B cell (primary cell): Measurements from ENCODE around the gene PSMB2. TPM values are rescaled to one million over a fixed set of nuclear protein-coding genes. Genes with fewer than 3 reads are reported as not detected.

Experiments
- ATAC-seq: fragments of 200-7000 bp; cut with Tn5 transposase; one replicate; pipeline ENCODE4 v1.10.0; 2021; ENCODE audit warnings: low read depth, mild to moderate bottlenecking, moderate number of reproducible peaks, moderate library complexity
- CTCF ChIA-PET: fragments of 350-600 bp; sonication (Branson Sonifier 250); formaldehyde crosslinking; loops from one replicate; lab custom pipeline; 2021; ENCODE audit warnings: antibody characterized with exemption, inconsistent platforms; lab: Charles Lee
- POLR2A ChIA-PET: fragments of 350-600 bp; sonication (Branson Sonifier 250); formaldehyde crosslinking; loops from one replicate; lab custom pipeline; 2021; ENCODE audit warnings: antibody characterized with exemption; lab: Charles Lee
- DNase-seq: peaks from one replicate; pipeline ENCODE4 v3.0.0; 2013
- H2AFZ ChIP-seq: 2 replicates; pipeline ENCODE4 v1.6.1; 2012; ENCODE audit warnings: mild to moderate bottlenecking, low read depth, low read length; ENCODE audit not compliant: insufficient read depth, poor library complexity, severe bottlenecking
- H3K27ac ChIP-seq, 2 donors: 1 replicate in 1 of 2; 2 replicates in 1 of 2; pipeline ENCODE4 v1.5.1; 2012 to 2013; ENCODE audit warnings: low read length in 2 of 2, mild to moderate bottlenecking in 2 of 2, moderate library complexity in 1 of 2
- H3K27me3 ChIP-seq, 4 experiments: fragments of 200-600 bp in 1 of 4; sonication (generic) in 1 of 4; replicated peaks in 1 of 4; 1 replicate in 2 of 4; 2 replicates in 2 of 4; pipeline versions ENCODE4 v1.6.1 to v1.7.0; 2013 to 2016; ENCODE audit warnings: low read length in 3 of 4, mild to moderate bottlenecking in 2 of 4, mixed read lengths in 1 of 4, moderate library complexity in 1 of 4; ENCODE audit not compliant: insufficient read depth in 4 of 4, control insufficient read depth in 3 of 4; ENCODE audit errors: control extremely low read depth in 1 of 4
- H3K36me3 ChIP-seq, 2 experiments: replicated peaks in 1 of 2; 1 replicate in 1 of 2; 2 replicates in 1 of 2; pipeline versions ENCODE4 v1.6.1 to v1.7.1; 2013; ENCODE audit warnings: low read length in 1 of 2; ENCODE audit not compliant: insufficient read depth in 2 of 2, control insufficient read depth in 1 of 2; ENCODE audit errors: control extremely low read depth in 1 of 2, extremely low read depth in 1 of 2
- H3K4me1 ChIP-seq, 2 donors: fragments of 200-600 bp in 1 of 2; sonication (generic) in 1 of 2; 1 replicate in 1 of 2; 2 replicates in 1 of 2; pipeline versions ENCODE4 v1.5.1 to v1.6.1; 2013 to 2017; ENCODE audit warnings: low read length in 2 of 2; ENCODE audit not compliant: control insufficient read depth in 2 of 2, insufficient read depth in 2 of 2
- H3K4me2 ChIP-seq: replicated peaks from 2 replicates; pipeline ENCODE3; 2012; ENCODE audit warnings: mild to moderate bottlenecking, low read depth, low read length; ENCODE audit not compliant: poor library complexity, severe bottlenecking
- H3K4me3 ChIP-seq, 5 experiments: fragments of 200-600 bp in 1 of 5; sonication (generic) in 1 of 5; 1 replicate in 3 of 5; 2 replicates in 2 of 5; pipeline versions ENCODE4 v1.5.1 to v1.7.0; 2011 to 2016; ENCODE audit warnings: low read length in 4 of 5, mild to moderate bottlenecking in 4 of 5, low read depth in 2 of 5, control low read depth in 1 of 5, moderate library complexity in 1 of 5; ENCODE audit not compliant: insufficient read depth in 1 of 5; ENCODE audit errors: control extremely low read depth in 1 of 5, extremely low read depth in 1 of 5
- H3K79me2 ChIP-seq: fragments of 200-600 bp; sonication (generic); one replicate; pipeline ENCODE4 v1.6.0; 2016; ENCODE audit warnings: low read length; ENCODE audit not compliant: control insufficient read depth, insufficient read depth
- H3K9ac ChIP-seq: fragments of 200-600 bp; sonication (generic); 2 replicates; pipeline ENCODE4 v1.6.1; 2017; ENCODE audit warnings: mild to moderate bottlenecking, low read length, moderate library complexity
- H3K9me3 ChIP-seq, 3 donors: one replicate each; pipeline versions ENCODE4 v1.6.1 to v1.7.1; 2013; ENCODE audit warnings: low read length in 2 of 3; ENCODE audit not compliant: control insufficient read depth in 2 of 3, insufficient read depth in 1 of 3; ENCODE audit errors: control extremely low read depth in 1 of 3
- H4K20me1 ChIP-seq: 2 replicates; pipeline ENCODE4 v1.6.0; 2012; ENCODE audit warnings: mild to moderate bottlenecking, low read length; ENCODE audit not compliant: insufficient read depth, control insufficient read depth, poor library complexity, severe bottlenecking
- H3K27ac Mint-ChIP-seq: one replicate; pipeline ENCODE4 v1.8.0; 2021; ENCODE audit warnings: mixed read lengths
- H3K27me3 Mint-ChIP-seq: one replicate; pipeline ENCODE4 v1.8.0; 2021; ENCODE audit warnings: mixed read lengths
- H3K4me1 Mint-ChIP-seq: one replicate; pipeline ENCODE4 v1.8.0; 2021; ENCODE audit warnings: mixed read lengths
- H3K4me3 Mint-ChIP-seq: one replicate; pipeline ENCODE4 v1.8.0; 2021; ENCODE audit warnings: mixed read lengths
- H3K9me3 Mint-ChIP-seq: one replicate; pipeline ENCODE4 v1.8.0; 2022; ENCODE audit warnings: mixed read lengths; ENCODE audit not compliant: insufficient read depth
- EZH2 ChIP-seq: IDR thresholded peaks from 2 replicates; pipeline ENCODE4 v1.6.1; 2012; ENCODE audit warnings: borderline replicate concordance, low read depth, mild to moderate bottlenecking, moderate library complexity, low read length; ENCODE audit not compliant: insufficient read depth, poor library complexity, severe bottlenecking
- WGBS: methylation state at CpG from one replicate; pipeline ENCODE4 v1.1.5; 2013; ENCODE audit warnings: missing lambda C conversion rate; ENCODE audit not compliant: insufficient coverage; 5-methylcytosine and 5-hydroxymethylcytosine counted together
- intact Hi-C: fragments of 100-400 bp; cut with micrococcal nuclease; formaldehyde crosslinking; loops from one replicate; pipeline ENCODE4 v1.10.0; 2022
- polyA plus RNA-seq: library from polyadenylated mRNA; depleted of rRNA; stranded (reverse); fragments of >200 nt; gene quantifications from 2 replicates; pipeline ENCODE4 v1.2.3, GENCODE V29; 2012
- total RNA-seq, 2 donors: library from RNA; stranded (reverse); fragments of 120-200 nt in 1 of 2; gene quantifications; 1 replicate in 1 of 2; 2 replicates in 1 of 2; pipeline versions ENCODE4 v1.2.3 to v1.2.4, GENCODE V29; 2013 to 2022
- TF ChIP-seq, protein P1 (sequence below): fragments of 200-600 bp; IDR thresholded peaks from one replicate; pipeline ENCODE4 v1.8.0; 2022; ENCODE audit warnings: antibody characterized with exemption, mild to moderate bottlenecking

PSMB2 gene
- total and polyA plus RNA-seq, 2 donors (not counting 1 experiment from before 2014, with no cell fraction given) = 20.5 to 26.2 TPM

DNA sequence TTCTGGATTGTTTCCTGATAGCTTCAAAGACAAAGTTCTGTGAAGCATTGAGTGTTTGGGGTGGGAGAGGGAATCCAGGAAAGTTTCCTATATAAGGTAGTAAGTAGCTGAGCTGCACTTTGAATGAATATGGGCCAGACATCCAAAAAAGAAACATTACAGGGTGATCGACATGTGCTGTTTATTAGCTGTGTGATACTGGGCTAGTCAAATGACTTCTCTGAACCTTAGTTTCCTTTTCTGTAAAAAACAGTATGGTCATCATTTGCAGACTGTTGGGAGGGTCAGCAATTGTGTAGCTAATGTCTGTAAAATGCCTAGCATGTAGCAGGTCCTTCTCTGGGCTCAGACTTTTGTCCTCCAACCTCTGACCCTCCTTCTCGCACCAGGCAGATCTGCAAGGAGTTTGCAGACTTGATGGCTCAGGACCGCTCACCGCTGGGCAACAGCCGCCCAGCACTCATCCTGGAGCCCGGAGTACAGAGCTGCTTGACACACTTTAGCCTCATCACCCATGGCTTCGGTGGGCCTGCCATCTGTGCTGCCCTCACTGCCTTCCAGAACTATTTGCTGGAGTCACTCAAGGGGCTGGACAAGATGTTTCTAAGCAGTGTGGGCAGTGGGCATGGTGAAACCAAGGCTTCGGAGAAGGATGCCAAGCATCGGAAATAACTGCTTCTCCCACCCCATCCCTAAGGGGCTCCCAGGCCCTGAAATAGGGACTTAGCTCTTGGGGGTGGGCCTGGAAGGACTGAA lies 47.1 kb downstream of the PSMB2 start:
- CTCF ChIA-PET = interaction anchor here (1.6 kb wide), 1 partner anchor 132 kb away, joined by 4 read pairs; no protein-coding TSS in a partner anchor
- H3K9me3 Mint-ChIP-seq = no peaks in the 10 kb centered on the region
- intact Hi-C loops = no loop called here
- ATAC-seq (no peak), DNase-seq (no peak)
- Histone ChIP-seq H3K9ac (no peak overlapping the region), H3K27me3 (no peaks in the 10 kb centered on the region), H2AFZ (no peak overlapping the region), H3K4me3 (no peak overlapping the region), H3K4me1 (no peaks in the 10 kb centered on the region), H3K9me3 (no peaks in the 10 kb centered on the region), H4K20me1 (no peaks in the 10 kb centered on the region), H3K4me2 (no peak overlapping the region), H3K36me3 (peaks cover 0 to 3% of the 10 kb centered on the region in 2 experiments), H3K27ac (no peak overlapping the region), H3K79me2 (no peaks in the 10 kb centered on the region)
- H3K4me1 Mint-ChIP-seq = no peaks in the 10 kb centered on the region
- H3K4me3 Mint-ChIP-seq = no peak overlapping the region
- no peak overlapping the region for H3K27ac Mint-ChIP-seq
- 97% methylated on average over 6 of the region's 9 CpGs for WGBS
- POLR2A ChIA-PET = no interaction called here
- TF ChIP-seq, protein P1, sequence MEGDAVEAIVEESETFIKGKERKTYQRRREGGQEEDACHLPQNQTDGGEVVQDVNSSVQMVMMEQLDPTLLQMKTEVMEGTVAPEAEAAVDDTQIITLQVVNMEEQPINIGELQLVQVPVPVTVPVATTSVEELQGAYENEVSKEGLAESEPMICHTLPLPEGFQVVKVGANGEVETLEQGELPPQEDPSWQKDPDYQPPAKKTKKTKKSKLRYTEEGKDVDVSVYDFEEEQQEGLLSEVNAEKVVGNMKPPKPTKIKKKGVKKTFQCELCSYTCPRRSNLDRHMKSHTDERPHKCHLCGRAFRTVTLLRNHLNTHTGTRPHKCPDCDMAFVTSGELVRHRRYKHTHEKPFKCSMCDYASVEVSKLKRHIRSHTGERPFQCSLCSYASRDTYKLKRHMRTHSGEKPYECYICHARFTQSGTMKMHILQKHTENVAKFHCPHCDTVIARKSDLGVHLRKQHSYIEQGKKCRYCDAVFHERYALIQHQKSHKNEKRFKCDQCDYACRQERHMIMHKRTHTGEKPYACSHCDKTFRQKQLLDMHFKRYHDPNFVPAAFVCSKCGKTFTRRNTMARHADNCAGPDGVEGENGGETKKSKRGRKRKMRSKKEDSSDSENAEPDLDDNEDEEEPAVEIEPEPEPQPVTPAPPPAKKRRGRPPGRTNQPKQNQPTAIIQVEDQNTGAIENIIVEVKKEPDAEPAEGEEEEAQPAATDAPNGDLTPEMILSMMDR = no peak
- TF ChIP-seq EZH2 = no peak
- H3K27me3 Mint-ChIP-seq = no peaks in the 10 kb centered on the region
